NCI-H2227 (cell line): ENCODE data around the gene PRR23A.
"Not testable (repeated sequence)": the region's sequence is repeated elsewhere in the genome, so short reads cannot be mapped to it uniquely, and the experiment has no call there.

ENCODE experiments used
- DNase-seq: peaks from one replicate; lab custom pipeline; 2025; ENCODE audit not compliant: unreplicated experiment; lab: John Stamatoyannopoulos, UW

PRR23A gene

DNA sequence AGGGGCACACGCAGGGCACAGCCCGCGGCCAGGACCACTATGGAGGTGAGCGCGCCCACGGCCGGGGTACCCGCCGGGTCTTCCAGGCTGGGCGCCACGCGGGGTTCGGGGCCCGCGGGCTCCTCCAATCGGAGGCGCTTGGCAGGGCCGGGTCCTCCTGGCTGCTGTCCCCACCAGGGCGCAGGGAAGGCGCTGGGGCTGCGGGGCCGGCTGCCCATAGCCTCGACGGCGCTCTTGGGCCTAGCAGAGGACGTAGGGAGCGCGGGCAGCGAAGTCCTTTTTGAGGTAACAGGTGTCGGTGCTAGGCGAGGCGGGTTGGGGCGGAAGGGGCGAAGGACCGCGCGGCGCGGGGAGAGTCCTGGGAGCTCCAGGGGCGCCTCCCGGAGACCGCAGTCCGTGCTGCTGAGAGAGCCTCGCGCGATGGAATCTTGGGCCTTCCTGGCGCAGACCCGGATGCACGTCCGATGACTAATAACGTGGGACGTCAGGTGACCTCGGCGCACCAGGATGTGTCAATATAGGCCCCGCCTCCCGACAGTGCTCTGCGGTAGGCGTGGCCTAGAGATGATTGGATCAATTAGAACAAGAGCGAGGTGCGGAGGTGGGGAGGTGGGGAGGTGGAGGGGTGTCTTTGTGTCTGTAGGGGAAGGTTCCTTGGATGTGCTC, at the start of gene PRR23A:
TSS of gene PRR23A (minus strand) at position 218 of the 666 bp plus-strand sequence. CDS start at position 218, 0 bp downstream.
- no peak for DNase-seq

DNA sequence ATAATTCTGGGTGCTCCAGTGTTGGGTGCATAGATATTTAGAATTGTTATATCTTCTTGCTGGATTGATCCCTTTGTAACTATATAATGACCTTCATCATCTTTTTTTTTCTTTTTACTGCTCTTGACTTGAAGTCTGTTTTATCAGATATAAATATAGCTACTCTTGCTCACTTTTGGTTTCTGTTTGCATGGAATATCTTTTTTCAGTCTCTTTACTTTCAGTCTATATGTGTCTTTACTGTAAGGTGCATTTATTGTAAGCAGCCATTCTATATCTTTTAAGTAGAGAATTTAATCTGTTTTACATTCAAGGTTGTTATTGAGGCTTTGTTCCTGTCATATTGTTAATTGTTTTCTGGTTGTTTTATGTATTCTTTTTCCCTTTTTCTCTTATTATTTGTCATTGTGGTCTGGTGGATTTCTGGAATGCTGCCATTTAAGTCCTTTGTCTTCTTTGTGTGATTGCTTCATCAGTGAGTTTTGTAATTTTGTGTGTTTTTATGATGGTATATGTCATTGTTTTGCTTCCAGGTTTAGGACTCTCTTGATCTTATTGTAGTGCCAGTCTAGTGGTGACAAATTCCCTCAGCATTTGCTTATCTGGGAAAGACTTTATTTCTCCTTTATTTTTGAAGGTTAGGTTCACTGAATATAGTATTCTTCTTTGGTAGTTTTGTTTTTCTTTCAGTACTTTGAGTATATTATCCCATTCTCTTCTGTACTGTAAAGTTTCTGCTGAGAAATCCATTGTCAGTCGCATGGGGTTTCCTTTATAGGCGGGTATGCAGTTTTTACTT, 46.9 kb upstream of the PRR23A start:
- DNase-seq: no peak

DNA sequence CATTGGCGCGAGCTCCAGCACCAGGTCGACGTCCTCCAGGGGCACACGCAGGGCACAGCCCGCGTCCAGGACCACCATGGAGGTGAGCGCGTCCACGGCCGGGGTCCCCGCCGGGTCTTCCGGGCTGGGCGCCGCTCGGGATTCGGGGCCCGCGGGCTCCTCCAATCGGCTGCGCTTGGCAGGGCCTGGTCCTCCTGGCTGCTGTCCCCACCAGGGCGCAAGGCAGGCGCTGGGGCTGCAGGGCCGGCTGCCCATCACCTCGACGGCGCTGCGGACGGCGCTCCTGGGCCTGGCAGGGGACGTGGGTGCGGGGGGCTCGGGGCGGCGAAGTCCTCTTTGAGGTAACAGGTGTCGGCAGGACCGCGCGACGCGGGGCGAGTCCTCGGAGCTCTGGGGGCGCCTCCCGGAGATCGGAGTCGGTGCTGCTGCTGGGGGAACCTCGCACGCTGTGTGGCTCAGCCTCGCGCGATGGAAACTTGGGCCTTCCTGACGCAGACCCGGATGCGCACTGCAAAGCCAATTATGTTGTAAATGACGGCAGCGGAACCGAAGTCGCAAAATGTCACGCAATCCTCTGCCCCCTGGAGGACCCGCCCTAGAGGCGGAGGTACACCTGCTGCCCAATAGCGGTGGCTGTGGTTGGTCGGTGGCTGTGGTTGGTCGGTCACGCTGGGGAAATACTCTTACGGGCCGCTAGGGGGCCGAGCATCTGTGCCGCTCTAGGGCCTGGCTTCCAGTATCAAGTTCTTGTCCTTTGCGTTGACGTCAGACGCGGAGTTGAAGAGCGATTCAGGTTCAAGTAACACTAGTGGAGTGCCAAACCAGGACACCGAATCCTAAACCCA, 38.5 kb upstream of the PRR23A start, which contains the start of gene PRR23C:
TSS of gene PRR23C (minus strand) at position 527 of the 845 bp plus-strand sequence. CDS start at position 255, 272 bp downstream.
- no peak for DNase-seq

DNA sequence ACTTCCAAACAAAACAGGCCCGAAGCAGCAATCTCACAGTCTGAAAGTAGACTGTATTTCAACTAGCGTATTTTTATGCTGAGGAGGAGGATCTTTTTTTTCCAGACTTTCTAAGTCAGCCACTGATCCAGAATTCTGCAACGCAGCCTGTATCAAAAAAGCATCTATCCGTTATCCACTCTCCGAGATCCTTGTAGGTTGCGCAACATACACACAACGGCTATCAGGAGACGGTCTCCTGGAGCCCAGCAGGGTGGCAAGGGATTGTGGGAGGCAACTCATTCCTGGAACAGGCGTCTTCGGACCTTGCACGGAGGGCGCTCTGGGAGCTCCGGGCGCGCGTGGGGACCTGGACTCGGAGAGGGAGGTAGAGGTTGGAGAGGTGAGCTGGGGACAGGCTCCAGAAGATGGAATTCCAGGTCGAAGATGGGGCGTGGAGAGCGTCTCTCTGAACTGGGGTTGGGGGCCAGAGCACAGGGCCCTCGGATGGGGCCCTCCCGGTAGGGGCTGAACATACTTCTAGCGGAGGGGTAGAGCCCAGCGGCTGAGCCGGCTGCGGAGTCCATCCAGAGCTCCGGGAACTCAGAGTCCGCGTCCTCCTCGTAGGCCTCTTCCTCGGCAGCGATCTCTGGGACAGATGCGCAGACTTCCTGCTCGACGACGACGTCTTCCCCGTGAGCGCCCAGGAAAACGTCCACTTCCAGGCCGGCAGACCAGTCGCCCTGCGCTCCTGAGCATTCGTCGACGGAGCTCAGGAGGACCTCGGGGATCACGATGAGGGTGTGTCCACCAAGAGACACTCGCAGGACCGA, 37.7 kb upstream of the PRR23A start:
- no peak for DNase-seq

DNA sequence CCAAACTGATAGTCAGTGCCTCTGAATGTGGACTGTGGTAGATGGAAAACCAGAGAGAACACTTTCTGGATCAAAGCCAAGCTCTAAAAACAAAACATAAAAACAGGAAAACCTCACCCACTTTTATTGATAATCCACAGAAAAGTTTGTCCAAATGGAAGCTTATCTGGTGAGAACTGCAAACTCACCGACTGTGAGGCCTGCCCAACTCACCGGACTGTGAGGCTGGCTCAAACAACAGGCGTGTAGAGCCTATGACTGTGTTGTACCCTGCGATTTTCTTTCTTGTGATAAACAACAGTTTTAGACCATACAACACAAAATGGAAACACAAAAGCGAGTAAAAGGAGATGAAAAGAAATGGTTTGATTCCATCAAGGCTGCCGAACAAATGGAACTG, 31.4 kb upstream of the PRR23A start:
- DNase-seq: no peak

DNA sequence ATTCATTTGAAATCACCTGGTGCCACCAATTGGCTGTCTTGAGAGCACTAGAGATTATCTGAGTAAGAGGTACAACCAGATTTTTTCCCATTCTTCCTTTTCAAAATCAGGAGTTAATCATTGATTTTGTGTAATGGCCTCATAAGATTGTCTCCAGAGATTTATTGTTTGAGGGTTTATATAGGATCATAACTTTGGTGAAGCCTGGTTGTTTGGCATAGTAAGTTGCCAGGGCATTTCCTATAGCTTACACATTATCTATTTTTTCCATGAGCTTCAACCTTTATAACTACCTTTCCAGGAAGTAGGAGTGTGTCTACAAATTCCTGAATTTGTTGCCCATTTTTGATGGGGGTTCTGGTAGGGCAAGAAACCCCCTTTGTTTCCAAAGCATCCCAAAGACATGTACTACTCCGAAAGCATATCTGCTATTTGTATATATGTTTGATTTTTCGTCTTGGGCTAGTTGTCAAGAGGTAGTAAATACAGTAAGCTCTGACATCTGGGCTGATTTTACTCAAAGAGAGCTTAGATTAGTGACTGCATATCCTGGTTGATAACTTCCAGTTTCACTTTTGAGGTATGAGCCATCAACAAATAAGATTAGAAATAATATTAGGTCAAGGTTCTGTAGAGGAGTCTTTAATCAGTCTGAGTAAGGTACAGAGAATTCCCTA, 26.4 kb upstream of the PRR23A start:
- DNase-seq: no peak

DNA sequence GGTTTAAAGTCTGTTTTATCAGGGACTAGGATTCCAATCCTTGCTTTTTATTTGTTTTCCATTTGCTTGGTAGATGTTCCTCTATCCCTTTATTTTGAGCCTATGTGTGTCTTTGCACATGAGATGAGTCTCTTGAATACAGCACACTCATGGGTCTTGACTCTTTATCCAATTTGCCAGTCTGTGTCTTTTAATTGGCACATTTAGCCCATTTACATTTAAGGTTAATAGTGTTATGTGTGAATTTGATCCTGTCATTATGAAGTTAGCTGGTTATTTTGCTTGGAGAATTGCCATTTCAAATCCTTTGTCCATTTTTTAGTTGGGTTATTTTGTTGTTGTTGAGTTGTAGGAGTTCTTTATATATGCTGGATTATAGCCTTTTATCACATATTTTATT, 24.5 kb upstream of the PRR23A start:
- not testable (repeated sequence) for DNase-seq

DNA sequence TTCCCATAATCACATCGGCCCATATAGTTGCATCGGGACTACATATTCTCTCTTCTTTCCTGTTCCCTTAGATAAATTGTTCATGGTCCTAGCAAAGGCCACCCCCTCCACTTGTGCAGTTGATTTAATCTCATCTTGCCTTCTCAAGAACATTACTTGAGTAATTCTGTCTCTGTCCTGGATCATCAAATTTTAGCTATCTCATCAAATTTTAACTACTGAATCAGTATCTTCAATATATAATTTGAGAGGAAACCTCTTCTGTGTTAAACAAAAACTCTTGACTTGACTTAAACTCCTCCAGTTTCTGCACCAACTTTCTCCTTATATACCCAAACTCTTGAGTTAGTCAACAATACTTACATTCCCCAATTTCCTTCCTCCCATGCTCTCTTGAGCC, 18.9 kb upstream of the PRR23A start:
- no peak for DNase-seq

DNA sequence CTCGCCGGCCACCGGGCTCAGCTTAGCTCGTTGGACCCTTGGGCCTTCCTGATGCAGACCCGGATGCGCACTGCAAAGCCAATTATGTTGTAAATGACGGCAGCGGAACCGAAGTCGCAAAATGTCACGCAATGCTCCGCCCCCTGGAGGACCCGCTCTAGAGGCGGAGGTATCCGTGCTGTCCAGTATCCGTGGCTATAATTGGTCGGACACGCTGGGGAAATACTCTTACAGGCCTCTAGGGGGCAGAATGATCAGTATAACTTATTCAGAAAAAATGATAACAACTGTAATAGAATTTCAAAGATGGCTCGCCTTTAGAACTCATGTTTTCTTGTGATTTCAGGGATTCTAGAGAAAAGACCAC, 14.8 kb upstream of the PRR23A start, which contains the start of gene PRR23B:
TSS of gene PRR23B (minus strand) at position 59 of the 367 bp plus-strand sequence. CDS start 265 bp downstream, outside the sequence.
- DNase-seq: no peak

DNA sequence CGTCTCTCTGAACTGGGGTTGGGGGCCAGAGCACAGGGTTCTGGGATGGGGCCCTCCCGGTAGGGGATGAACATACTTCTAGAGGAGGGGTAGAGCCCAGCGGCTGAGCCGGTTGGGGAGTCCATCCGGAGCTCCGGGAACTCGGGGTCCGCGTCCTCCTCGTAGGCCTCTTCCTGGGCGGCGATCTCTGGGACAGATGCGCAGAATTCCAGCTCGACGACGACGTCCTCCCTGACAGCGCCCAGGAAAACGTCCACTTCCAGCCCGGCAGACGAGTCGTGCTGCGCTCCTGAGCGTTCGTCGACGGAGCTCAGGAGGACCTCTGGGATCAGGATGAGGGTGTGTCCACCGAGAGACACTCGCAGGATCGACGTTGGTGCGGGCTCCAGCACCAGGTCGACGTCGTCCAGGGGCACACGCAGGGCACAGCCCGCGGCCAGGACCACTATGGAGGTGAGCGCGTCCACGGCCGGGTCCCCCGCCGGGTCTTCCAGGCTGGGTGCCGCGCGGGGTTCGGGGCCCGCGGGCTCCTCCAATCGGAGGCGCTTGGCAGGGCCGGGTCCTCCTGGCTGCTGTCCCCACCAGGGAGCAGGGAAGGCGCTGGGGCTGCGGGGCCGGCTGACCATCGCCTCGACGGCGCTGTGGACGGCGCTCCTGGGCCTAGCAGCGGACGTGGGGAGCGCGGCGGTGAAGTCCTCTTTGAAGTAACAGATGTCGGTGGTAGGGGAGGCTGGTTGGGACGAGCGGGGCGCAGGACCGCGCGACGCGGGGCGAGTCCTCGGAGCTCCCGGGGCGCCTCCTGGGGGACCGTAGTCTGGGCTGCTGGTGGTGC, 14.2 kb upstream of the PRR23A start:
- DNase-seq: no peak

DNA sequence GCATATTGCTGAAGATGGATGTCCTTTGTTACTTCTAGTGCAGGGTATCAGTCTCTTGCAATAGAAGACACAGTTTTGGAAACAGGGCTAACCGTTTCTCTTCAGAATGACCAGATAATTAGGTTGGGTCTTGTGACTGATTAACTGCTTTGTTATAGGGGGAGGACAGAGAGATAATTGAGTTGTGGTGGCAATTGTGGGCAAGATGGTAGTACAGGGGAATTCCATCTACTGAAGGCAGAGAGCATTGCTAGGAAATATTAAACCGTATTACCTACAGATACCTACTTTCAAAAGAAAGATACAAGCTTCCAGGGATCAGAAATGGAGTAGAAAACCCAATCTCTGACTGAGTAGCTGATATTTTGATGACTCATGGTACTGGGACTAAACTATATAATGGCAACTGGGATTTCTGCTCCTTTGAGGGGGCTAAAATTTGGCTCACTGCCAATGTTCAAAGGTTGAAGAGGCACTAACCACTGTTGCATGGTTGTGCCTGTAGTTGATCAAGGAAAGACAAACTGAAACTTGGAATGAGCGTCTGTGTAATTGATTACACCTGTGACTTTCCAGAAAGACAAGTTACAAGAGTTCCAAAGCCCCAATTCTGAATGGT, 10.5 kb upstream of the PRR23A start:
- DNase-seq: no peak

DNA sequence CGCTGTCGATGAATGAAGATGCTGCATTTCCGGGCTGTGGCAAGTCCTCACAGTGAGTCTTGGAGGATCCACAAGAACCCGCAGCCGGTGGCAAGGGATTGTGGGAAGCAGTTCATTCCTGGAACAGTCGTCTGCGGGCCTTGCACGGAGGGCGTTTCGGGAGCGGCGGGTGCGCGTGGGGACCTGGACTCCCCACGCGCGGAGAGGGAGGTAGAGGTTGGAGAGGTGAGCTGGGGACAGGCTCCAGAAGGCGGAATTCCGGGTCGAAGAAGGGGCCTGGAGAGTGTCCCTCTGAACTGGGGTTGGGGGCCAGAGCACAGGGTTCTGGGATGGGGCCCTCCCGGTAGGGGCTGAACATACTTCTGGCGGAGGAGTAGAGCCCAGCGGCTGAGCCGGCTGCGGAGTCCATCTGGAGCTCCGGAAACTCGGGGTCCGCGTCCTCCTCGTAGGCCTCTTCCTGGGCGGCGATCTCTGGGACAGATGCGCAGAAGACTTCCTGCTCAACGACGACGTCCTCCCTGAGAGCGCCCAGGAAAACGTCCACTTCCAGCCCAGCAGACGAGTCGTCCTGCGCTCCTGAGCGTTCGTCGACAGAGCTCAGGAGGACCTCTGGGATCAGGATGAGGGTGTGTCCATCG, 593 bp downstream of the PRR23A start:
- no peak for DNase-seq

DNA sequence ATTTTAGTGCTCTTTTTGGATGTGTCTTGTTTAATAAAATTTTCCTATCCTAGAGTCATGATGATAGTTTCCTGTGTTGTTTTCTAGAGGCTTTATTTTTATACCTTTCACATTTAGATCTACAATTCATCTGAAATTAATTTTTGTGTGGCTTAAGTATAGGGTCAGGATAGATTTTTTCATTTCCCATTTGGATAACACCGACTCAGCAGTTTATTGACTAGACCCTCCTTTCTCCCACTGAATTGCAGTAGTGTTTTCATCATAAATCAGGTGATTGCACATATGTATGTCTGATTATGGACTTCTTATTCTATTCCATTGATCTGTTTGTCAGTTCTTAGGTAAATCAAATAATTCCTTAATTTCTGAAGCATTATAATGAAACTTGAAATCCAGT, 10.4 kb downstream of the PRR23A start:
- no peak for DNase-seq

DNA sequence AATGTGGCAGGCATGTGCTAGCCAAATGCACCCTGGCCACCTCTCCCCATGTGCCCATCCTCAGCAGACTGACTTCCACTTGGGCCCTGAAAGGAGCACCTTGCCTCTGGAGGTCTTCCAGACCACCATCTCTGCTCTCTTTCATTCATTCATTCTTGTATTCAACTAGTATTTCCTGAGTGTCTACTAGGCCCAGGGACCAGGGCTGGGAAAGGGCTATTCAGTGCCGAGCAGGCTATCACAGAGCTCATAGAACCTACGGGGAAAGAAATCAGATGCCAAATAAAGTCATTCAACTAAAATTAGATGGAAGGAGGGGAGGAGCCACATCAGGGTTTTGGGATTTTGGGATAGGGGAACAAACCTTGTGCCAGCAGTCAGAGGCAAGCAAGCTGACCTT, 18.9 kb downstream of the PRR23A start:
- no peak for DNase-seq

DNA sequence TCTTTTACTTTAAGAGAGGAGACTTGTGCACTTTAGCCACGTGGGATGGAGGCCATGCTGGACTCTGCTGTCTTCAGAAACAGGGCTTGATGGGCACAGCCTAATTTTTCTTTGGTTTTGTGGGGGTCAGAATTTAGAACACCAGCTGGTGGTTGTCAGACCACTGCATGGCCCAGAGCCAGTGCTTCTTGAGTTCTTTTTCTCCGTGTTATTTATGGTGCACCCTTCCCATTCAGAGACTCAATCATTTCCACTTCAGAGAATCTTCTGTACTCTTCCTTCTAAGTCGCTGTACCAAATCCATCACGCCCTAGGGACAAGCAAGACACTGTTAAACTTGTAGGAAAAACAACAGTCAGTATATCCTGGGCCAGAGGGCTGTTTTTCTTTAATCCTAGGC, 20.1 kb downstream of the PRR23A start:
- DNase-seq: no peak

DNA sequence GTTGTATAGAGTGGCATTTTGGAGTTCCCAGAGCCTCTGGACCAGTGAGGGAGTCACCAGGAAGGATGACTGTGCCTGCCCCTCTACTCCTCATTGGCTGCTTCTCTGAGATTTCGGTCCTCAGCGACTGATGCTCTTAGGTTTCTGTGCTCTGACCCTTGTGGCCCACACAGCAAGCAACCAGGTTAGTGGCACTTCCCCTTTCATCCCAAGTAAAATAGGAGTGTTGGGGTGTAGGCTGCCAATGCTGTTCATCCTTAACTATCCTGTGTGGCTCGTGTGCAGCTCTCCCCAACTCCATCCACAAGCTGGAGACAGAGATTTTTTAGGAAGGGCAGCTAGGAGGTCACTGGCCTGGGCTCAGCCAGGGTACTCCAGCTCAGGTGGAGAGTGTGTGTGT, 21.3 kb downstream of the PRR23A start:
- DNase-seq: no peak

DNA sequence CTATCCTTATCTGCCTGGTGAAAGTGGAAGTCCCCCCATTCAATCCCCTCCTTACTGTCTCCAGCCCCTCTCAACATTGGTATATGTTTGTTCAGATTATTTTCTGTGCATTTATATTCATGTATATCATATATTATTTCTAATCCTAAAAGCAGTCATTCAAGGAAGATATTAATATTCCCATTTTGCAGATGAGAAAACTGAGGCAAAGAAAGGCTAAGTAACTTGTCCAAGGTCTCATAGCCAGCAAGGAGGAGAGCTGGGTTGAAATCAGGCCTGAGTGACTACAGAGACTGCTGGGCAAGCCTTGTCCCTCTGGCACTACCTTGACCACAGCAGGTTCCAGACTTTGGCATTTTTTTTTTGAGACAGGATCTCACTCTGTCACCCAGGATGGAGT, 30.0 kb downstream of the PRR23A start:
- no peak for DNase-seq

DNA sequence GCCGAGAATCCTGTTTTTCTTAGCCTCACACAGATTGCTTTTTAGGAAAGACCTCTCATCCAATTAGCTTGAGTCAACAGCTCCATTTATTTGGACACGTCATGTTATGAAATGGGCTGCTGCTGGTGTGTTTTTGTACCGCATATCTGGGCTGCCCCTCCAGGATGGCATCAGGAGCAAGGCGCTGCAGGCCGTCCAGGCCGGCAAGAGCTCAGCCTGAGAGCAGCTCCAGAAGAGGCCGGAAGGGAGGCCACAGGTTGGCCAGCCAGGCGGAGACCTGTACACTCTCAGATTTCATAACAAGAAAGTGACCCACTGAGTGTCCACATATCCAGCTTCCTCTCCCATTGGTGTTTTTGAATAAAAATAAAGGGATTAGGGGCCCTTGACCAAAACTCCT, 30.7 kb downstream of the PRR23A start:
- no peak for DNase-seq
